ENCODE measurements around the gene GNAT1. TPM values are rescaled to one million over a fixed set of nuclear protein-coding genes. Genes with fewer than 3 reads are reported as not detected.

Gene GNAT1
- total and polyA plus RNA-seq, 2 of the 13 experiments (the other 11 are each of a cell fraction or from before 2014, with no cell fraction given), result 0.15 TPM; not detected in 1

DNA sequence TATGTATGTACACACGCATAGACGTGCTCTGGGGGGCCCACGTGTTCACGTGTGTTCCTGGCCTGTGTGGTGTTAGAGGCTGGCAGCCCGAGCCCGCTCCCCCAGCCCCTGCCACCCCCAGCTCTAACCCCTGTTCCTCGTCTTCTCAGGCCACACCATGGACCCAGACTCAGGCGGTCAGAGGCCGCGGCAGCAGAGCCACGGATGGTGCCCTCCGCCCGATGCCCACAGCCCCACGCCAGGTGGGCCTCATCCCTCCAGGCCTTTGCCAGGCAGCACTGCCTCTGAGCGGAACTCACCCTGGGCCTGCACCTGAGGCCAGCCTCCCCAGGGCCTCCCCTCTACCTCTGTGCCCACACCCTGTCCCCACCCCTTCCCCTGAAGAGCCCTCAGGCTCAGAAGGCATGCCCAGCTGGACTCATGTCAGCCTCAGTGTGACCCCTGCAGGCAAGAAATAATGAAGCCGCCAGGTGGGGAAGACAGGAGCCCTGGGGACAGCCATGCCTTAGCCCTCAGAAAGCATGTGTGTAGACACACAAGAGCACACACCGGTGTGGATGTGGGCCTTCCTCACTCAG is 16.4 kb upstream of the GNAT1 start:
- ATAC-seq, result no peak
- in situ Hi-C loops (cut with HindIII; ENCODE audit: extremely low pct_ligation_motif_present, low pct_unique_long_range_greater_than_20kb), result no loop called here

More for the DNA sequence above, 16.4 kb upstream of the GNAT1 start:
- peaks cover 45% of the 10 kb centered on the region for H3K4me1 ChIP-seq (ENCODE audit: insufficient read depth, low read length)
- H2AFZ ChIP-seq (ENCODE audit: low read length), result no peak overlapping the region
- intact Hi-C loops (cut with micrococcal nuclease; ENCODE audit: unreplicated experiment), result loop anchor here (5.0 kb wide), 1 partner anchor 53 kb away; no protein-coding TSS in a partner anchor
- H4K20me1 ChIP-seq (ENCODE audit: insufficient read depth, low read length), result no peaks in the 10 kb centered on the region
- H3K9ac ChIP-seq (ENCODE audit: insufficient read depth, low read depth, low read length), result no peak overlapping the region
- 97% methylated on average over 15 of the region's 17 CpGs for WGBS (ENCODE audit: low lambda C conversion rate)
- no peak overlapping the region for H3K4me3 ChIP-seq (replicated peaks in 1 of 3; ENCODE audit: insufficient read depth in 1 of 3, low read depth in 2 of 3, low read length in 3 of 3)
- no peaks in the 10 kb centered on the region for H3K27me3 ChIP-seq (ENCODE audit: control insufficient read depth in 1 of 2, insufficient read depth in 2 of 2, low read length in 2 of 2)
- FAIRE-seq (no peak), DNase-seq (ENCODE audit: low spot score) (no peak)
- no peak for TF ChIP-seq MTF1 (CRISPR knock-in tag; IDR thresholded peaks at IDR 0.05)
- TF ChIP-seq MEF2D (CRISPR knock-in tag; IDR thresholded peaks at IDR 0.05), result no peak
- peak; percentile 55 for TF ChIP-seq STAG1 (CRISPR knock-in tag; IDR thresholded peaks at IDR 0.05)
- TF ChIP-seq NFATC3 (CRISPR knock-in tag; IDR thresholded peaks at IDR 0.05), result no peak
- TF ChIP-seq, protein P1, sequence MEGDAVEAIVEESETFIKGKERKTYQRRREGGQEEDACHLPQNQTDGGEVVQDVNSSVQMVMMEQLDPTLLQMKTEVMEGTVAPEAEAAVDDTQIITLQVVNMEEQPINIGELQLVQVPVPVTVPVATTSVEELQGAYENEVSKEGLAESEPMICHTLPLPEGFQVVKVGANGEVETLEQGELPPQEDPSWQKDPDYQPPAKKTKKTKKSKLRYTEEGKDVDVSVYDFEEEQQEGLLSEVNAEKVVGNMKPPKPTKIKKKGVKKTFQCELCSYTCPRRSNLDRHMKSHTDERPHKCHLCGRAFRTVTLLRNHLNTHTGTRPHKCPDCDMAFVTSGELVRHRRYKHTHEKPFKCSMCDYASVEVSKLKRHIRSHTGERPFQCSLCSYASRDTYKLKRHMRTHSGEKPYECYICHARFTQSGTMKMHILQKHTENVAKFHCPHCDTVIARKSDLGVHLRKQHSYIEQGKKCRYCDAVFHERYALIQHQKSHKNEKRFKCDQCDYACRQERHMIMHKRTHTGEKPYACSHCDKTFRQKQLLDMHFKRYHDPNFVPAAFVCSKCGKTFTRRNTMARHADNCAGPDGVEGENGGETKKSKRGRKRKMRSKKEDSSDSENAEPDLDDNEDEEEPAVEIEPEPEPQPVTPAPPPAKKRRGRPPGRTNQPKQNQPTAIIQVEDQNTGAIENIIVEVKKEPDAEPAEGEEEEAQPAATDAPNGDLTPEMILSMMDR (CRISPR knock-in tag; IDR thresholded peaks at IDR 0.05), result peak; percentile 48
- TF ChIP-seq HNRNPL (IDR thresholded peaks at IDR 0.05; ENCODE audit: low read depth, low read length), result peak; percentile 34; the same call in 1 of the 2 replicates
- TF ChIP-seq ZNF460 (CRISPR knock-in tag; IDR thresholded peaks at IDR 0.05; ENCODE audit: borderline replicate concordance), result no peak
- TF ChIP-seq, protein P2, sequence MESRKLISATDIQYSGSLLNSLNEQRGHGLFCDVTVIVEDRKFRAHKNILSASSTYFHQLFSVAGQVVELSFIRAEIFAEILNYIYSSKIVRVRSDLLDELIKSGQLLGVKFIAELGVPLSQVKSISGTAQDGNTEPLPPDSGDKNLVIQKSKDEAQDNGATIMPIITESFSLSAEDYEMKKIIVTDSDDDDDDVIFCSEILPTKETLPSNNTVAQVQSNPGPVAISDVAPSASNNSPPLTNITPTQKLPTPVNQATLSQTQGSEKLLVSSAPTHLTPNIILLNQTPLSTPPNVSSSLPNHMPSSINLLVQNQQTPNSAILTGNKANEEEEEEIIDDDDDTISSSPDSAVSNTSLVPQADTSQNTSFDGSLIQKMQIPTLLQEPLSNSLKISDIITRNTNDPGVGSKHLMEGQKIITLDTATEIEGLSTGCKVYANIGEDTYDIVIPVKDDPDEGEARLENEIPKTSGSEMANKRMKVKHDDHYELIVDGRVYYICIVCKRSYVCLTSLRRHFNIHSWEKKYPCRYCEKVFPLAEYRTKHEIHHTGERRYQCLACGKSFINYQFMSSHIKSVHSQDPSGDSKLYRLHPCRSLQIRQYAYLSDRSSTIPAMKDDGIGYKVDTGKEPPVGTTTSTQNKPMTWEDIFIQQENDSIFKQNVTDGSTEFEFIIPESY (CRISPR knock-in tag; IDR thresholded peaks at IDR 0.05), result peak; percentile 68
- no peak for TF ChIP-seq TBX3 (IDR thresholded peaks at IDR 0.05; ENCODE audit: borderline replicate concordance)
- TF ChIP-seq CBX1 (IDR thresholded peaks at IDR 0.05; ENCODE audit: low read depth), result no peak
- TF ChIP-seq, protein P3, sequence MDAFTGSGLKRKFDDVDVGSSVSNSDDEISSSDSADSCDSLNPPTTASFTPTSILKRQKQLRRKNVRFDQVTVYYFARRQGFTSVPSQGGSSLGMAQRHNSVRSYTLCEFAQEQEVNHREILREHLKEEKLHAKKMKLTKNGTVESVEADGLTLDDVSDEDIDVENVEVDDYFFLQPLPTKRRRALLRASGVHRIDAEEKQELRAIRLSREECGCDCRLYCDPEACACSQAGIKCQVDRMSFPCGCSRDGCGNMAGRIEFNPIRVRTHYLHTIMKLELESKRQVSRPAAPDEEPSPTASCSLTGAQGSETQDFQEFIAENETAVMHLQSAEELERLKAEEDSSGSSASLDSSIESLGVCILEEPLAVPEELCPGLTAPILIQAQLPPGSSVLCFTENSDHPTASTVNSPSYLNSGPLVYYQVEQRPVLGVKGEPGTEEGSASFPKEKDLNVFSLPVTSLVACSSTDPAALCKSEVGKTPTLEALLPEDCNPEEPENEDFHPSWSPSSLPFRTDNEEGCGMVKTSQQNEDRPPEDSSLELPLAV (CRISPR knock-in tag; conservative IDR thresholded peaks at IDR 0.05; ENCODE audit: low read depth), result no peak
- no peaks in the 10 kb centered on the region for H3K9me3 ChIP-seq (ENCODE audit: low read length)
- no peaks in the 10 kb centered on the region for H3K79me2 ChIP-seq (ENCODE audit: insufficient read depth, low read length)
- no peak overlapping the region for H3K27ac ChIP-seq (ENCODE audit: extremely low read length, insufficient read depth, low read length)
- H3K36me3 ChIP-seq (replicated peaks in 1 of 2; ENCODE audit: control insufficient read depth in 1 of 2, insufficient read depth in 2 of 2, low read length in 2 of 2), result peaks cover 15 to 27% of the 10 kb centered on the region in 2 experiments; a peak in 4 of 5 replicates
- ChIA-PET POLR2A (interaction anchor here (1.4 kb wide), 1 partner anchor 25 kb away, joined by 3 read pairs; no protein-coding TSS in a partner anchor), CTCF (ENCODE audit: low intra/inter-chr PET ratio, low total read pairs) (interaction anchor here (0.9 to 1.2 kb wide), 2 partner anchors 20 to 54 kb away, joined by 3 read pairs; partner anchors contain the start of gene SEMA3F)
- BruUV-seq (replicated peaks), result no TSS peak
- H3K4me2 ChIP-seq (ENCODE audit: low read depth, low read length), result no peak overlapping the region

All from HepG2 (cell line).